NT2/D1 (cell line): ENCODE measurements around the gene OPHN1.

Source experiments
- SUZ12 ChIP-seq: IDR thresholded peaks from 2 replicates; pipeline ENCODE4 v1.6.1; 2011; ENCODE audit not compliant: insufficient read length, insufficient read depth; ENCODE audit errors: extremely low read depth
- YY1 ChIP-seq: IDR thresholded peaks from 2 replicates; pipeline ENCODE4 v1.6.1; 2011; ENCODE audit not compliant: insufficient read length, insufficient read depth

DNA sequence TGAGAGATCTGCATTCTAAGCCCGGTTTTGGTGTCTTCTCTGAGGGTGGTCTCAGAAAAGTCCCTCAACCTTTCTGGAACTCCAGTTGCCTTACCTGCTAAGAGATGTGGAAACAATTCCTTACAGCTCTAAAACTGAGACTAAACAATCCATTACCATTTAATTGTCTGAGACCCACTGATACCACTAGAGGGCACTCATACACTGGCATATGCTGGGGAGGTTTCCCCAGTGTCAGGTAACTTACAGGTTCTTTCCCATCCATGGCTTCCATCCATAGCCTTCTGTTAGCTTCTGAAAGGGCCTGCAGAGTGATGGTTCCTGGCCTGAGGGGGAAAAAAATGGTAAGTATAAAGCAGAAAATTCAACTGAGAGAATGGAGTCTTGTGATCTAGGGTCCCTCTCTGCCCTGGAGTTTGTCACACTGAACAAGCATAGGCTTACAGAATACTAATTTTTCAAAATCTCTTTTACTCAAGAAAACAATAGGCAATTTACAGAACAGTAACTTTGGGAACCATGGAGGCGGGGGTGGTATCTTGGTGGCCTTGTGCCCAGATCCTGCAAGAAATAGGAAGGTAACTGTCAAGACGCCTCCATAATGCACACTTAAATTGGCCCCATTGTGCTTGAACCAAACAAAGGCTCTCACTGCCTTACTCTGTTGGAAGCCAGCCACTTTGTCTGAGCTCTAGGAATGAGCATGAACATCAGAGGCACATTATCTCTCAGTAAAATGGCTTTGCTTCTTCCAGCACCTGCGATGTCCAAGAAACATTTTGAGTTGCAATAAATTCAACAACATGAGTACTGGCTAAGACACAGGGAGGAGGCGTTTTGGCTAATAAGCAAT lies 236.1 kb downstream of the OPHN1 start:
- TF ChIP-seq YY1 (no peak), SUZ12 (no peak)
